Measurements from ENCODE around the gene STAT3.
"Not testable (repeated sequence)": the region's sequence is repeated elsewhere in the genome, so short reads cannot be mapped to it uniquely, and the experiment has no call there.

Gene STAT3

GRCh38 chr17:42403150-42403549, 14.9 kb upstream of the STAT3 start:
- no peak for ATAC-seq
- TF ChIP-seq ISL1 (CRISPR knock-in tag; IDR thresholded peaks at IDR 0.05), result no peak
- TF ChIP-seq RARB (CRISPR knock-in tag; IDR thresholded peaks at IDR 0.05), result no peak
- no peak for TF ChIP-seq BACH2 (CRISPR knock-in tag; IDR thresholded peaks at IDR 0.05; ENCODE audit: borderline replicate concordance)
- TF ChIP-seq, protein P1, sequence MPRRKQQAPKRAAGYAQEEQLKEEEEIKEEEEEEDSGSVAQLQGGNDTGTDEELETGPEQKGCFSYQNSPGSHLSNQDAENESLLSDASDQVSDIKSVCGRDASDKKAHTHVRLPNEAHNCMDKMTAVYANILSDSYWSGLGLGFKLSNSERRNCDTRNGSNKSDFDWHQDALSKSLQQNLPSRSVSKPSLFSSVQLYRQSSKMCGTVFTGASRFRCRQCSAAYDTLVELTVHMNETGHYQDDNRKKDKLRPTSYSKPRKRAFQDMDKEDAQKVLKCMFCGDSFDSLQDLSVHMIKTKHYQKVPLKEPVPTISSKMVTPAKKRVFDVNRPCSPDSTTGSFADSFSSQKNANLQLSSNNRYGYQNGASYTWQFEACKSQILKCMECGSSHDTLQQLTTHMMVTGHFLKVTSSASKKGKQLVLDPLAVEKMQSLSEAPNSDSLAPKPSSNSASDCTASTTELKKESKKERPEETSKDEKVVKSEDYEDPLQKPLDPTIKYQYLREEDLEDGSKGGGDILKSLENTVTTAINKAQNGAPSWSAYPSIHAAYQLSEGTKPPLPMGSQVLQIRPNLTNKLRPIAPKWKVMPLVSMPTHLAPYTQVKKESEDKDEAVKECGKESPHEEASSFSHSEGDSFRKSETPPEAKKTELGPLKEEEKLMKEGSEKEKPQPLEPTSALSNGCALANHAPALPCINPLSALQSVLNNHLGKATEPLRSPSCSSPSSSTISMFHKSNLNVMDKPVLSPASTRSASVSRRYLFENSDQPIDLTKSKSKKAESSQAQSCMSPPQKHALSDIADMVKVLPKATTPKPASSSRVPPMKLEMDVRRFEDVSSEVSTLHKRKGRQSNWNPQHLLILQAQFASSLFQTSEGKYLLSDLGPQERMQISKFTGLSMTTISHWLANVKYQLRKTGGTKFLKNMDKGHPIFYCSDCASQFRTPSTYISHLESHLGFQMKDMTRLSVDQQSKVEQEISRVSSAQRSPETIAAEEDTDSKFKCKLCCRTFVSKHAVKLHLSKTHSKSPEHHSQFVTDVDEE (CRISPR knock-in tag; IDR thresholded peaks at IDR 0.05), result no peak
- TF ChIP-seq SNAI2 (CRISPR knock-in tag; IDR thresholded peaks at IDR 0.05), result no peak
- no peak for TF ChIP-seq ZFP30 (CRISPR knock-in tag; IDR thresholded peaks at IDR 0.05)
- TF ChIP-seq ZNF8 (CRISPR knock-in tag; IDR thresholded peaks at IDR 0.05), result no peak

DNA sequence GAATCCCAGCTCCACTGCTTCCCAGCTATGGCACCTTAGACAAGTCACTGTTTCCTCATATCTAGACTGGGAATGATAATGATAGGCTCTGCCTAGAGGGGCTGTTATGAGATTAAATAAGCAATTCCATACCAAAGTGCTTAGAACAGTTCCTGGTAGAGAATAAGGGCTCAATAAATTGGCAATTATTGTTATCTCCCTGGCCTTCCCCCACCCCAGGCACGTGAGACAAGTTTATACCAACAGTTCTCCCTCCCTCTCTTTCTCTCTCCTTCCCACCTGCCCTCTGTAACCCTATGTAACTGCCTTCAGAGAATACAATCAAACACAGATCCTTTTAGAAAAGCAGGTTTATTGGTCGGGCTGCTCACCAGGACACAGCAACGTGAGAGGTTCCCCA, 13.9 kb upstream of the STAT3 start:
- TF ChIP-seq RARB (CRISPR knock-in tag; IDR thresholded peaks at IDR 0.05) (no peak), ESRRG (CRISPR knock-in tag; IDR thresholded peaks at IDR 0.05) (no peak), ISL1 (CRISPR knock-in tag; IDR thresholded peaks at IDR 0.05) (no peak), BACH2 (CRISPR knock-in tag; IDR thresholded peaks at IDR 0.05; ENCODE audit: borderline replicate concordance) (no peak), SNAI2 (CRISPR knock-in tag; IDR thresholded peaks at IDR 0.05) (no peak), ZNF8 (CRISPR knock-in tag; IDR thresholded peaks at IDR 0.05) (no peak), OSR1 (CRISPR knock-in tag; IDR thresholded peaks at IDR 0.05) (no peak), PPARA (CRISPR knock-in tag; IDR thresholded peaks at IDR 0.05; ENCODE audit: borderline replicate concordance) (no peak), ZFP3 (CRISPR knock-in tag; IDR thresholded peaks at IDR 0.05) (no peak), TOX (CRISPR knock-in tag; IDR thresholded peaks at IDR 0.05; ENCODE audit: borderline replicate concordance) (no peak), TCF4 (CRISPR knock-in tag; IDR thresholded peaks at IDR 0.05; ENCODE audit: borderline replicate concordance) (no peak), ARNTL (CRISPR knock-in tag; IDR thresholded peaks at IDR 0.05; ENCODE audit: borderline replicate concordance, low read depth) (no peak), ZNF70 (CRISPR knock-in tag; IDR thresholded peaks at IDR 0.05) (no peak), ZC3H10 (CRISPR knock-in tag; IDR thresholded peaks at IDR 0.05) (no peak)
- TF ChIP-seq, protein P2, sequence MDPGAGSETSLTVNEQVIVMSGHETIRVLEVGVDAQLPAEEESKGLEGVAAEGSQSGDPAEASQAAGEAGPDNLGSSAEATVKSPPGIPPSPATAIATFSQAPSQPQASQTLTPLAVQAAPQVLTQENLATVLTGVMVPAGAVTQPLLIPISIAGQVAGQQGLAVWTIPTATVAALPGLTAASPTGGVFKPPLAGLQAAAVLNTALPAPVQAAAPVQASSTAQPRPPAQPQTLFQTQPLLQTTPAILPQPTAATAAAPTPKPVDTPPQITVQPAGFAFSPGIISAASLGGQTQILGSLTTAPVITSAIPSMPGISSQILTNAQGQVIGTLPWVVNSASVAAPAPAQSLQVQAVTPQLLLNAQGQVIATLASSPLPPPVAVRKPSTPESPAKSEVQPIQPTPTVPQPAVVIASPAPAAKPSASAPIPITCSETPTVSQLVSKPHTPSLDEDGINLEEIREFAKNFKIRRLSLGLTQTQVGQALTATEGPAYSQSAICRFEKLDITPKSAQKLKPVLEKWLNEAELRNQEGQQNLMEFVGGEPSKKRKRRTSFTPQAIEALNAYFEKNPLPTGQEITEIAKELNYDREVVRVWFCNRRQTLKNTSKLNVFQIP (CRISPR knock-in tag; IDR thresholded peaks at IDR 0.05; ENCODE audit: borderline replicate concordance, low read depth), result no peak
- TF ChIP-seq, protein P1 (CRISPR knock-in tag; IDR thresholded peaks at IDR 0.05), result no peak
- TF ChIP-seq, protein P3, sequence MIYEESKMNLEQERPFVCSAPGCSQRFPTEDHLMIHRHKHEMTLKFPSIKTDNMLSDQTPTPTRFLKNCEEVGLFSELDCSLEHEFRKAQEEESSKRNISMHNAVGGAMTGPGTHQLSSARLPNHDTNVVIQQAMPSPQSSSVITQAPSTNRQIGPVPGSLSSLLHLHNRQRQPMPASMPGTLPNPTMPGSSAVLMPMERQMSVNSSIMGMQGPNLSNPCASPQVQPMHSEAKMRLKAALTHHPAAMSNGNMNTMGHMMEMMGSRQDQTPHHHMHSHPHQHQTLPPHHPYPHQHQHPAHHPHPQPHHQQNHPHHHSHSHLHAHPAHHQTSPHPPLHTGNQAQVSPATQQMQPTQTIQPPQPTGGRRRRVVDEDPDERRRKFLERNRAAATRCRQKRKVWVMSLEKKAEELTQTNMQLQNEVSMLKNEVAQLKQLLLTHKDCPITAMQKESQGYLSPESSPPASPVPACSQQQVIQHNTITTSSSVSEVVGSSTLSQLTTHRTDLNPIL (CRISPR knock-in tag; IDR thresholded peaks at IDR 0.05; ENCODE audit: low read depth), result no peak
- TF ChIP-seq, protein P4, sequence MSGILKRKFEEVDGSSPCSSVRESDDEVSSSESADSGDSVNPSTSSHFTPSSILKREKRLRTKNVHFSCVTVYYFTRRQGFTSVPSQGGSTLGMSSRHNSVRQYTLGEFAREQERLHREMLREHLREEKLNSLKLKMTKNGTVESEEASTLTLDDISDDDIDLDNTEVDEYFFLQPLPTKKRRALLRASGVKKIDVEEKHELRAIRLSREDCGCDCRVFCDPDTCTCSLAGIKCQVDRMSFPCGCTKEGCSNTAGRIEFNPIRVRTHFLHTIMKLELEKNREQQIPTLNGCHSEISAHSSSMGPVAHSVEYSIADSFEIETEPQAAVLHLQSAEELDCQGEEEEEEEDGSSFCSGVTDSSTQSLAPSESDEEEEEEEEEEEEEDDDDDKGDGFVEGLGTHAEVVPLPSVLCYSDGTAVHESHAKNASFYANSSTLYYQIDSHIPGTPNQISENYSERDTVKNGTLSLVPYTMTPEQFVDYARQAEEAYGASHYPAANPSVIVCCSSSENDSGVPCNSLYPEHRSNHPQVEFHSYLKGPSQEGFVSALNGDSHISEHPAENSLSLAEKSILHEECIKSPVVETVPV (CRISPR knock-in tag; IDR thresholded peaks at IDR 0.05), result no peak
- ATAC-seq, result no peak

- ATAC-seq, result not testable (repeated sequence)
Measured at GRCh38 chr17:42400844-42401375, 12.7 kb upstream of the STAT3 start.

Data from SK-N-SH treated with all-trans-retinoic acid at 6 μM for 48 hours (cell line).